Measurements from ENCODE around the gene FAM186B.

GRCh38 chr12:49562831-49563230 is 42.6 kb downstream of the FAM186B start:
- TF ChIP-seq CTCF (conservative IDR thresholded peaks at IDR 0.05; ENCODE audit: low read depth, low read length) (no peak), EZH2 (IDR thresholded peaks at IDR 0.05; ENCODE audit: borderline replicate concordance, low read depth, low read length, poor library complexity, severe bottlenecking) (no peak)
